GM06990 (cell line): ENCODE results near the gene BCL7B.
"Not testable (repeated sequence)": the region's sequence is repeated elsewhere in the genome, so short reads cannot be mapped to it uniquely, and the experiment has no call there.

Experiments
- DNase-seq: peaks from one replicate; pipeline ENCODE4 v3.0.0-alpha.2; 2011; ENCODE audit not compliant: insufficient read length; ENCODE audit errors: extremely low read depth
- H3K27me3 ChIP-seq: replicated peaks from 2 replicates; pipeline ENCODE4 v1.6.0; 2011; ENCODE audit warnings: low read length; ENCODE audit not compliant: control insufficient read depth, insufficient read depth
- H3K36me3 ChIP-seq: 2 replicates; pipeline ENCODE4 v1.5.1; 2011; ENCODE audit warnings: low read length; ENCODE audit not compliant: control insufficient read depth, insufficient read depth
- H3K4me3 ChIP-seq: replicated peaks from 2 replicates; pipeline ENCODE4 v1.5.1; 2011; ENCODE audit warnings: low read depth, mild to moderate bottlenecking, control low read depth, low read length
- CTCF ChIP-seq: IDR thresholded peaks from 2 replicates; pipeline ENCODE4 v1.5.1; 2011; ENCODE audit warnings: low read length, control low read depth, mild to moderate bottlenecking, inconsistent platforms; ENCODE audit not compliant: insufficient read depth, poor library complexity, severe bottlenecking

Gene BCL7B

GRCh38 chr7:73586911-73587310, 29.4 kb upstream of the BCL7B start:
- Histone ChIP-seq H3K36me3 (no peaks in the 10 kb centered on the region), H3K27me3 (no peaks in the 10 kb centered on the region), H3K4me3 (no peak overlapping the region)
- no peak for DNase-seq
- TF ChIP-seq CTCF, result no peak

GRCh38 chr7:73585196-73585595, 27.7 kb upstream of the BCL7B start:
- Histone ChIP-seq H3K27me3 (no peaks in the 10 kb centered on the region), H3K36me3 (no peaks in the 10 kb centered on the region), H3K4me3 (no peak overlapping the region)
- TF ChIP-seq CTCF, result no peak
- no peak for DNase-seq

- no peak for DNase-seq
Observed at GRCh38 chr7:73582664-73583202, 25.2 kb upstream of the BCL7B start.

GRCh38 chr7:73581006-73581405, 23.5 kb upstream of the BCL7B start:
- not testable (repeated sequence) for DNase-seq, H3K4me3 ChIP-seq, H3K36me3 ChIP-seq, H3K27me3 ChIP-seq

More at GRCh38 chr7:73582664-73583202, 25.2 kb upstream of the BCL7B start:
- H3K36me3 ChIP-seq, result no peaks in the 10 kb centered on the region
- H3K27me3 ChIP-seq, result no peaks in the 10 kb centered on the region
- no peak overlapping the region for H3K4me3 ChIP-seq
- no peak for TF ChIP-seq CTCF

- no peaks in the 10 kb centered on the region for H3K27me3 ChIP-seq
- peak; percentile 98 for DNase-seq
- peaks cover 13% of the 10 kb centered on the region for H3K36me3 ChIP-seq
- H3K4me3 ChIP-seq, result peak within 1 kb of the TSS; percentile 88
- TF ChIP-seq CTCF, result peak; percentile 34
Observed at GRCh38 chr7:73578342-73579128, 21.0 kb upstream of the BCL7B start, which contains the start of gene TBL2. TSS of gene TBL2 (minus strand) at chr7:73578579. CDS start at chr7:73578549, 30 bp downstream.

- no peaks in the 10 kb centered on the region for H3K27me3 ChIP-seq
- TF ChIP-seq CTCF, result no peak
- peaks cover 20% of the 10 kb centered on the region for H3K36me3 ChIP-seq
- DNase-seq, result no peak
- H3K4me3 ChIP-seq, result peak overlapping the region; percentile 88
Observed at GRCh38 chr7:73577627-73578341, 20.3 kb upstream of the BCL7B start.
